HTR-8/SVneo (cell line): Measurements from ENCODE around the gene GARIN5A.

Experiments
- DNase-seq: peaks from one replicate; pipeline ENCODE4 v3.0.0; 2011; ENCODE audit warnings: low spot score, mixed read lengths; ENCODE audit not compliant: insufficient read length
- FAIRE-seq: peaks from 2 replicates; lab custom pipeline; 2011; peaks lifted over from hg19 to GRCh38; lab: Jason Lieb, UNC

The GARIN5A gene

DNA sequence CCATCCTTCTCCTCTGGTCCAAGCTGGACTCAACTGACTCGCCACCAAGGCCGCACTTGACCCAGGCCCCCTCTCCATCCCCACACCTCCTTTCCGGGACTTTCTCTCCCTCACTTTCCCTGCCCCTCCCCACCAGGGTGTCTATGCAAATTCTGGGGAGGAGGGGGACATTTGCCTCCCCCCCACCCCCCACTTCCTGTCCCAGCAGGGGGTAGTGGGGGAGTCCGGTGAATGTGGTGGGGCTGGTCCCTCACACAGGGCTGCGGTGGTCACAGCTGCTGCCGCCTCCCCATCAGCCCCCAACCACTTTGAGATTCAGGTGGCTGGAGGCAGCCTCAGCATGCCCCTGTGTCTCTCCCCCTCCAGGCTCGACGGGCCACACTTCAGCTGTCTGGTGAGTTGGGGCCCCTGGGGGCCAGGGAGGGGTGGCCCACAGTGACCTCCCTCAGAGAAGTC lies 57.0 kb downstream of the GARIN5A start:
- DNase-seq (no peak), FAIRE-seq (no peak)

DNA sequence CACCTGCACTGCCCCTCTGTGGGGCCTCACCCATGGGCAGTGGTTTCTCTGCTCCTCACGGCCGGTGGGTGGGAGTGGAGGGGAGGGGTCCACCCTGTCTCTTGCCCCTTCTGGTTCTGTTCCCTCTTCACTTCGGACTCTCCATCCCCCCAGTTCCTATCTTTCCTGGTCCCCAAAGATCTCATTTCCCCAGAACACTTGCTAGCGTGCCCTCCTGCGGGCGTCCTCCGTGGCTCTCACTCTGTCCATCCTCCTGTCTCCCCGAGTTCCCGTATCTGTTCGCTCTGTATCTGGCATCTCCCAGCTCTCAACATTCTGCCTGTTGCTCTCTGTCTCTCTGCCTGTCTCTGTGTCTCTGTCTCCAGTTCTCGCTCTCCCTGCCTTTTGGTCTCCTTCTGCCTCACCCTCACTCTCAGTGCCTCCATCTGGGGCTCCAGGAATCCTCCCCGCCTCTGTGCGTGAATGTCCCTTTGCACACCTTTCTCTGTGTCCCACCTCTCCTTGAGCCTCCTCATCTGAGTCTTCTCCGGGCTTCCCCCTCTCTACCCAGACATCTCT lies 57.5 kb downstream of the GARIN5A start:
- DNase-seq: no peak
- FAIRE-seq: no peak

- FAIRE-seq (no peak), DNase-seq (no peak)
These were observed 58.2 kb downstream of the GARIN5A start, which contains the start of gene SPIB for GRCh38 chr19:50418176-50419021. SPIB (plus strand) TSS chr19:50418938; CDS start chr19:50418963, 25 bp downstream.

- DNase-seq: no peak
- FAIRE-seq: no peak
These were observed 59.3 kb downstream of the GARIN5A start for GRCh38 chr19:50417111-50418081.
